ENCODE data around the gene PRKACB.

- TF ChIP-seq CTCF (IDR thresholded peaks at IDR 0.05; ENCODE audit: insufficient read depth, low read length, poor library complexity, severe bottlenecking) (no peak), EZH2phosphoT487 (conservative IDR thresholded peaks at IDR 0.05; ENCODE audit: low read length) (no peak)
These were observed 40.7 kb upstream of the PRKACB start for GRCh38 chr1:84103197-84103992.

Data from SU-DHL-6 (cell line).